DOHH2 (cell line): ENCODE measurements around the gene ANXA6.

Experiments used
- CTCF ChIP-seq: fragments of 200-600 bp; sonication (generic); IDR thresholded peaks from one replicate; pipeline ENCODE4 v1.5.1; 2014; ENCODE audit warnings: antibody characterized with exemption, mild to moderate bottlenecking, low read depth, low read length; ENCODE audit not compliant: poor library complexity, severe bottlenecking
- EZH2phosphoT487 ChIP-seq: fragments of 200-600 bp; sonication (generic); IDR thresholded peaks from 2 replicates; pipeline ENCODE4 v1.6.1; 2017; ENCODE audit warnings: borderline replicate concordance, mild to moderate bottlenecking, antibody characterized with exemption, low read length, moderate library complexity, mixed read lengths

GRCh38 chr5:151127926-151128325 is 29.7 kb downstream of the ANXA6 start:
- TF ChIP-seq CTCF: no peak
- no peak for TF ChIP-seq EZH2phosphoT487
